NCI-H510A (cell line): ENCODE data around the gene KIF22.

ENCODE experiments used
- DNase-seq: peaks from one replicate; lab custom pipeline; 2025; lab: John Stamatoyannopoulos, UW

KIF22 gene

DNA sequence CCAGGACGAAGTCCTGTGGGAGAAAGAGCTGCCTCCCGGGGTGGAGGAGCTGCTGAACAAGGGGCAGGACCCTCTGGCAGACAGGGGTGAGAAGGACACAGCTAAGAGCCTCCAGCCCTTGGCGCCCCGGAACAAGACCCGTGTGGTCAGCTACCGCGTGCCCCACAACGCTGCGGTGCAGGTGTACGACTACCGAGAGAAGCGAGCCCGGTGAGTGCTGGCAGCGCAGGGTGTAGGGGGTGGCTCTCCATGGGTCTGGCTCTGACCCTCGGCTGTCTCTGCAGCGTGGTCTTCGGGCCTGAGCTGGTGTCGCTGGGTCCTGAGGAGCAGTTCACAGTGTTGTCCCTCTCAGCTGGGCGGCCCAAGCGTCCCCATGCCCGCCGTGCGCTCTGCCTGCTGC, 51.1 kb downstream of the KIF22 start:
- no peak for DNase-seq

DNA sequence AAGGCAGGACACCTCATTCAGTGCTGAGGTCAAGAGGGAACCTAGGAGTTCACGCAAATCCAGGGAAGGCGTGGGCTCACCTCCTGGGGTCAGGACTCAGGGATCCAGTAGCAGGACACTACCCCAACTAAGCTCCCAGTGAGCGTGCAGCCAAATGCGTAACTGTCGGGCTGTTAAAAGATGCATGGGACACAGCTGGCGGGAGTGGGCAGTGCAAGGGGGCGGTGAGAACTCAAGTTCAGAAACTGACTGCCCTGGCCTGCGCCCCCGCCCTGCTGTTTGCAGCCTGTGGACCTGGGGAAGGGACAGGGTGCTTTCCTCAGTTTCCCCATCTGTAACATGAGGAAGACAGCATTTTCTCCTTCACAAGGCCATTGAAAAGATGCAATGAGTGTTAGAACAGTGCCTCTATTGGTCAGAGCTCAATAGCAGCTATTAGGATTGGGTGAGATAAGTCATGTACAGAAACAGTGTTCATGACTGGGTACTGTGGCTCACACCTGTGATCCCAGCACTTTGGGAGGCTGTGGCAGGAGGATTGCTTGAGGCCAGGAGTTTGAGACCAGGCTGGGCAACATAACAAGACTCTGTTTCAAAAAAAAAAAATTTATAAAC, 52.3 kb downstream of the KIF22 start:
- no peak for DNase-seq

DNA sequence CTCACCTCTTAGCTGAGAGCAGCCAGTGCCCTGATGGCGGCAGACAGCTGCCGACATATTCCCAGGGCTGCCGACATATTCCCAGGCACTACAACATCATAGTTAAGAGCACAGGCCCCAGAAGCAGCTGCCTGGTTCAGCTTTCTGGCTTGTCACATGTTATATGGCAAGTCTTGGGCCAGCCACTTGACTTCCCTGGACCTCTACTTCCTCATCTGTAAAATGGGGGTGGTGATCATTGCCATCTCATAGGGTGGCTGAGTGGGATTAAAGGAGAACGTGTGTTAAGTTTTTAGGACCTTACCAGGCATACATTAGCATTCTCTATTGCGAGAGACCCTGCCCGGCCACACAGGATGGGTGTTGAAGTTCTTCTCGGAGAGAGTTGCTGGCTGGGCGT, 53.4 kb downstream of the KIF22 start:
- DNase-seq, result no peak

DNA sequence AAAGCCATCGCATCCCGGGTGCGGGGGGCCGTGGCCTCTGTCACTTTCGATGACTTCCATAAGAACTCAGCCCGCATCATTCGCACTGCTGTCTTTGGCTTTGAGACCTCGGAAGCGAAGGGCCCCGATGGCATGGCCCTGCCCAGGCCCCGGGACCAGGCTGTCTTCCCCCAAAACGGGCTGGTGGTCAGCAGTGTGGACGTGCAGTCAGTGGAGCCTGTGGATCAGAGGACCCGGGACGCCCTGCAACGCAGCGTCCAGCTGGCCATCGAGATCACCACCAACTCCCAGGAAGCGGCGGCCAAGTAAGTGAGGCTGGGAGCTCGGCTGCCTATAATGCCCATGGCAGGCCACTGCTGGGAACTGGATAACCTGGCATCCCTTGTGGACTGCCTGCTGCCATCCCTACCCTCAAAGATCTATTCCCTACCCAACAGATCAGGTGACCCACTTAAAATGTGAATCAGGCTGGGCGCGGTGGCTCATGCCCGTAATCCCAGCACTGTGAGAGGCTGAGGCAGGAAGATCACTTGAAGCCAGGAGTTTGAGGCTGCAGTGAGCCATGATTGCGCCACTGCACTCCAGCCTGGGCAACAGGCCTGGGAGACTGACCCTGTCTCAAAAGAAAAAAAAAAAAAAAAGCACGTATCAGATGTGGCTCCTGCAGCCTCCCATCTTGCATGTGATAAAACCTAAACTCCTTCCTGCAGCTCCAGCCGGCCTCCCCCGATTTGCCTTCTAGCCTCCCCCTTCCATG, 54.2 kb downstream of the KIF22 start:
- DNase-seq, result no peak

DNA sequence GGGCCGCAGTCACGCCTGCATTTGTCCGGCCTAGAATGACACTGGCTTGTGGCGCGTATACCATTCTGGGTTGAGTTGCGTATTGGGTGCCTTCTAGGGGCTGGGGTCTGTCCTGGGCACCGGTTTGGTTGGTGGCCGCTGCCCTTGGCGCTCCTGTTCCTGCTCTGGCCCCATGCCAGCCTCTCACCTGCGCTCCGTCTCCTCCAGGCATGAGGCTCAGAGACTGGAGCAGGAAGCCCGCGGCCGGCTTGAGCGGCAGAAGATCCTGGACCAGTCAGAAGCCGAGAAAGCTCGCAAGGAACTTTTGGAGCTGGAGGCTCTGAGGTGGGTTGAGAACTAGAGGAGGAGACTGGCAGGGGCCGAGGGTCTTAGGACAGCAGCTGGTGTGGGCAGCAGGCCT, 55.1 kb downstream of the KIF22 start:
- DNase-seq, result no peak

DNA sequence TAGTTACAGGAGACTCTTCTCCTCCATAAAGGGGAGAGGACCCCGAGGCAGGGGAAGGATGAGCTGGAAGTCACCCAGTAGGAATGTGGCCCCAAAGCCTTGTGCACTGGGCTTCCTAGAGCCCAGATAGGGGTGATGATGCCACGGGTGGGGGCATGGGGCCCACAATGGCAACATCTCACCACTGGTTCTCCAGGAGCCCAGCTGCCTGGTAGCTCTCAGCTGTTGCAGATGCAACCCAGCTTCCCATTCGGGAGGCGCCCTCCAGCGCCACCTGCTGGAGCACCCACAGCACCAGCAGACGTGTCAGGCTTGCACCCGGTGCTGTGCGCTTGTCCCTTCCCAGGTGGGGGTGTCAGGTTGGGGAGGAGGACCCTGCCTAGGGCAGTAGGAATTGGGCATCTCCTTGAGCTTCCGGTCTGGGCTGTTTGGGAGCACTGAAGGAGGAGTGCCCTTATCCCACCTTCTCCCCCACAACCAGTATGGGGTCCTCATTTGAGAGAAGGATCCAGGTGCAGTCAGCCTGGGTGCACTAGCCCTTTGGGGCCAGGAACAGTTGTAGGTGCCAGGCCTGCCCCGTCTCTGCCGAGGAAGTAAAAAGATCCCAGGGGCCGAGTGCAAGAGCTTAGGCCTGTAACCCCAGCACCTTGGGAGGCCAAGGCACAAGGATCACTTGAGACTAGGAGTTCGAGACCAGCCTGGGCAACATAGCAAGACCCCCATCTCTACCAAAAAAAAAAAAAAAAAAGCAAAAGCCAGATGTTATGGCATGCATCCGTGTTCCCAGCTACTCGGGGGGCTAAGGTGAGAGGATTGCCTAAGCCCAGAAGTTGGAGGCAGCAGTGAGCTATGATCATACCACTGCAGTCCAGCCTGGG, 58.1 kb downstream of the KIF22 start:
- peak; percentile 29 for DNase-seq

DNA sequence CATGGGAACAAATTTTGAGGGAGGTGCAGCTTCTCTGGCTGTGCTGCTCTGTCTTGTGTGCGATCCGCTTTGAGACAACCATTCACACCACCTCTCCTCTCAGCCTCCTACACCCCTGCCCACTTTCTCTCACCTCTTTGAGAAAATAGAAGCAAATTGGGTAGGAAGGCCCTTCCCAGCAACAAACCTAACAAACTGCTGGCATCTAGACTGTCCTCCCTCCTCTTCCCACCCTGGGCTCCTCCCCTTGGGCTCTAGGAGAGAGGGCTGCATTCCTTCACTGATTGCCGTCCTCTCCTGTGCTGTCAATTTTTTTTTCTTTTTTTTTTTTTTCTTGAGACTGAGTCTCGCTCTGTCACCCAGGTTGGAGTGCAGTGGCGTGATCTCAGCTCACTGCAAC, 59.0 kb downstream of the KIF22 start:
- no peak for DNase-seq

DNA sequence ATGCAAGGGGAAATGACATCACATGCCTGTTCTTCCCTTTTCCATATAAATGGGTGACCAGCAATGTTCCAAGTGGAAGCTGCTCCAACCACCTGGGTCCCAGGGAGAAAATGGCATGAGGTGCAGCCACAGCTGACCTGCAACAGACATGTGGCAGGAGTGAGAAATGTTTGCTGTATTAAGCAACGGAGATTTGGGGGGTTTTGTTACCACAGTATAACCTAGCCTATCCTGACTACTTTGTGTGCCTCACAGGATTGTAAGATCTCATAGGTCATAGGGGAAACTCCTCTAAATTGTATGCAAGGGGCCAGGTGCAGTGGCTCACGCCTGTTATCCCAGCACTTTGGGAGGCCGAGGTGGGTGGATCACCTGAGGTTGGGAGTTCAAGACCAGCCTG, 60.4 kb downstream of the KIF22 start:
- DNase-seq, result no peak

DNA sequence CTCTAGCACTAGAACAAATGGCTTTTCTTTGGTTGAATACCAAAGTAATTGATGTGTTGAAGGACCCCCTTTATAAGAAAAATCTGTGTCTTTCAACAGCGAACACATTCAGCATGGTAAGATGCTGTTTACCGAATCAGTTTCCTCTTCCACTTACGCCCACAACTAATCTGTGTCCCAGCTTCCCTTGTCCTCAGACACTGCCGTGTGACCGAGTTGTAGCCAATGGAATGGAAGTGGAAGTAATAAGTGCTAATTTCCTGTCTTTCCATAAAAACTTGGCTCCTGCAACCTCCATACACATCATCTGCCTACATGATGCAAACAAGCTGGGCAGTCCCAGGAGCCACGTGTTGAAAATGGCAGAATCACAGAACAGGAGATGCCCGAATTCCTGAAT, 62.1 kb downstream of the KIF22 start:
- DNase-seq, result no peak

DNA sequence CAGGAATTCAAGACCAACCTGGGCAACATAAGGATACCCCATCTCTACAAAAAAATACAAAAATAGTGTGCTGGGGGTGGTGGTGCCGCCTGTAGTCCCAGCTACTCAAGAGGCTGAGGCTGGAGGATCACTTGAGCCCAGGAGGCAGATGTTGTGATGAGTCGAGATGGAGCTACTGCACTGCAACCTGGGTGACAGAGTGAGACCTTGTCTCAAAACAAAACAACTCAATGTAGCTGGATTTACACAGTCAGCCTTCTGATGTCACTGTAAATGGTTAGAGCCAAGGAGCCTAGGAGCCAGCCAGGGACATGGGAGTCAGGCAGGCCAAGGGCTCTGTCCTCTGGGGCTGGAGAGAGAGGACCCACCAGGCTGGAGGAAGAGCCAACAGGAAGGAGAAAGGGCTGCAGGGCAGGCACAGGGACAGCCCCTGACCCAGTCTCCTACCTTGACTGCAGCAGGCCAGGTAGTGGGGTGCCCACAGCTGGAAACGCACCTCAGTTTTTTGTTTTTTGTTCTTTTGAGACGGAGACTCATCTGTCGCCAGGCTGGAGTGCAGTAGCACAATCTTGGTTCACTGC, 64.1 kb downstream of the KIF22 start:
- DNase-seq, result no peak
